Activated CD8-positive, alpha-beta memory T cell treated with anti-CD3 and anti-CD28 coated beads, Interleukin-2, amount 50 U/mL, for 1 hour (primary cell): ENCODE results near the gene GABARAPL1.
A peak's percentile ranks its signal among the peaks of the same experiment; 100 is the strongest.

Experiments
- DNase-seq: peaks from one replicate; pipeline ENCODE4 v3.0.0-alpha.2; 2020; ENCODE audit errors: extremely low read depth

GABARAPL1 gene

GRCh38 chr12:10234562-10234961 is 21.9 kb downstream of the GABARAPL1 start:
- no peak for DNase-seq

- DNase-seq: no peak
These were observed 23.3 kb downstream of the GABARAPL1 start for GRCh38 chr12:10235761-10236631.

- no peak for DNase-seq
These were observed 24.0 kb downstream of the GABARAPL1 start for GRCh38 chr12:10236720-10237119.

GRCh38 chr12:10238526-10238925 is 25.8 kb downstream of the GABARAPL1 start:
- no peak for DNase-seq

- no peak for DNase-seq
These were observed 28.6 kb downstream of the GABARAPL1 start for GRCh38 chr12:10241290-10241689.

GRCh38 chr12:10241727-10242126 is 29.1 kb downstream of the GABARAPL1 start:
- DNase-seq: no peak

GRCh38 chr12:10242539-10242938 is 29.9 kb downstream of the GABARAPL1 start:
- DNase-seq: no peak

GRCh38 chr12:10243818-10244520 is 31.3 kb downstream of the GABARAPL1 start:
- no peak for DNase-seq

GRCh38 chr12:10247436-10248058 is 34.9 kb downstream of the GABARAPL1 start:
- DNase-seq: no peak

GRCh38 chr12:10249690-10250455 is 37.2 kb downstream of the GABARAPL1 start:
- peak; percentile 5 for DNase-seq

- no peak for DNase-seq
These were observed 39.0 kb downstream of the GABARAPL1 start for GRCh38 chr12:10251669-10252068.

GRCh38 chr12:10252201-10252600 is 39.5 kb downstream of the GABARAPL1 start:
- no peak for DNase-seq

GRCh38 chr12:10256064-10256463 is 43.4 kb downstream of the GABARAPL1 start:
- DNase-seq: no peak

- no peak for DNase-seq
These were observed 48.2 kb downstream of the GABARAPL1 start for GRCh38 chr12:10260927-10261326.

- no peak for DNase-seq
These were observed 55.4 kb downstream of the GABARAPL1 start for GRCh38 chr12:10268037-10268436.

- DNase-seq: no peak
These were observed 59.8 kb downstream of the GABARAPL1 start for GRCh38 chr12:10272467-10272866.
